ENCODE results near the gene ACTN4.

DNA sequence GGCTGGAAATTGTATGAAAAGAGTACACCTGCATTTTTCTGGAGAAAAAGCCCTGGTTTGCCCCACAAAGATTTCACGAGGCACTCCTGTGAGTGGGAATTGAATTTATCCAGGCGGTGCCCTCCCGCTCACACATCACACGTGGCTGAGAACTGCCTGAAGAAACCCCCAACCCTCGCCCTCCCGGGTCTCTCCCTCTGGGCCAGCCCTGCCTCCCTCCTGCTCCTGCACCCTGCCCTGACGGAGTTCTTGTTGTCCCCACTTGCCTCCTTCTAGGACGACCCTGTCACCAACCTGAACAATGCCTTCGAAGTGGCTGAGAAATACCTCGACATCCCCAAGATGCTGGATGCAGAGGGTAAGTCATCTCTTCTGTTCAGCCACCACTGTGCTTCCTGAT is 61.7 kb downstream of the ACTN4 start:
- TF ChIP-seq, protein P1, sequence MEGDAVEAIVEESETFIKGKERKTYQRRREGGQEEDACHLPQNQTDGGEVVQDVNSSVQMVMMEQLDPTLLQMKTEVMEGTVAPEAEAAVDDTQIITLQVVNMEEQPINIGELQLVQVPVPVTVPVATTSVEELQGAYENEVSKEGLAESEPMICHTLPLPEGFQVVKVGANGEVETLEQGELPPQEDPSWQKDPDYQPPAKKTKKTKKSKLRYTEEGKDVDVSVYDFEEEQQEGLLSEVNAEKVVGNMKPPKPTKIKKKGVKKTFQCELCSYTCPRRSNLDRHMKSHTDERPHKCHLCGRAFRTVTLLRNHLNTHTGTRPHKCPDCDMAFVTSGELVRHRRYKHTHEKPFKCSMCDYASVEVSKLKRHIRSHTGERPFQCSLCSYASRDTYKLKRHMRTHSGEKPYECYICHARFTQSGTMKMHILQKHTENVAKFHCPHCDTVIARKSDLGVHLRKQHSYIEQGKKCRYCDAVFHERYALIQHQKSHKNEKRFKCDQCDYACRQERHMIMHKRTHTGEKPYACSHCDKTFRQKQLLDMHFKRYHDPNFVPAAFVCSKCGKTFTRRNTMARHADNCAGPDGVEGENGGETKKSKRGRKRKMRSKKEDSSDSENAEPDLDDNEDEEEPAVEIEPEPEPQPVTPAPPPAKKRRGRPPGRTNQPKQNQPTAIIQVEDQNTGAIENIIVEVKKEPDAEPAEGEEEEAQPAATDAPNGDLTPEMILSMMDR (conservative IDR thresholded peaks at IDR 0.05; ENCODE audit: low read depth in 2 of 2), result no peak
- TF ChIP-seq POLR2AphosphoS5 (IDR thresholded peaks at IDR 0.05; ENCODE audit: low read depth) (no peak), EZH2phosphoT487 (IDR thresholded peaks at IDR 0.05; ENCODE audit: unreplicated experiment) (no peak), EZH2 (IDR thresholded peaks at IDR 0.05; ENCODE audit: low read depth, unreplicated experiment) (no peak), NANOG (IDR thresholded peaks at IDR 0.05; ENCODE audit: borderline replicate concordance) (no peak)

Measured in GM23338 (cell line).